ENCODE measurements around the gene CACNA1I. TPM values are rescaled to one million over a fixed set of nuclear protein-coding genes. Genes with fewer than 3 reads are reported as not detected.

The CACNA1I gene
- total RNA-seq, 1 experiment from 2014 or later, result 2.1 TPM

DNA sequence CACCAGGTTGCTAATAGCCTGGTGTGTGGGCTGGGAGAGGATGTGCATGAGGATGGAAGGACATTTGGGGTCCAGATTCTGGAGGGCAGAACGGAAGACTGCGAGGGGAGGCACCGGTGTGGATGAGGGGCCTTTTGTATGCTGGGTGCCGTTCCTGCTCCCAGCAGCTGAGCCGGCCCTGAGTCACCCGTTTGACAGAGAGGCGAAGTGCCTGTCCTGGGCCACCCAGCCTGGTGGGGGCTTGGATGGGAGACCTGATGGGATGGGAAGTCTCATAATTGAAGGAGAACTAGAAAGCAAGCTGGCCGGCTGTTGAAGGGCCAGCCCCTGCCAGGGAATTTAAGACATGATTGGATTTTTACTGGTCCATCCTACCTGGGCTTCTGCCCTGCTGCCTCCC is 10.8 kb downstream of the CACNA1I start (continued):
- TF ChIP-seq CREM (CRISPR knock-in tag; IDR thresholded peaks at IDR 0.05) (no peak), SOX15 (CRISPR knock-in tag; IDR thresholded peaks at IDR 0.05) (no peak)
- TF ChIP-seq, protein P1, sequence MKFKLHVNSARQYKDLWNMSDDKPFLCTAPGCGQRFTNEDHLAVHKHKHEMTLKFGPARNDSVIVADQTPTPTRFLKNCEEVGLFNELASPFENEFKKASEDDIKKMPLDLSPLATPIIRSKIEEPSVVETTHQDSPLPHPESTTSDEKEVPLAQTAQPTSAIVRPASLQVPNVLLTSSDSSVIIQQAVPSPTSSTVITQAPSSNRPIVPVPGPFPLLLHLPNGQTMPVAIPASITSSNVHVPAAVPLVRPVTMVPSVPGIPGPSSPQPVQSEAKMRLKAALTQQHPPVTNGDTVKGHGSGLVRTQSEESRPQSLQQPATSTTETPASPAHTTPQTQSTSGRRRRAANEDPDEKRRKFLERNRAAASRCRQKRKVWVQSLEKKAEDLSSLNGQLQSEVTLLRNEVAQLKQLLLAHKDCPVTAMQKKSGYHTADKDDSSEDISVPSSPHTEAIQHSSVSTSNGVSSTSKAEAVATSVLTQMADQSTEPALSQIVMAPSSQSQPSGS (CRISPR knock-in tag; IDR thresholded peaks at IDR 0.05; ENCODE audit: borderline replicate concordance, low read depth), result no peak
- TF ChIP-seq, protein P2, sequence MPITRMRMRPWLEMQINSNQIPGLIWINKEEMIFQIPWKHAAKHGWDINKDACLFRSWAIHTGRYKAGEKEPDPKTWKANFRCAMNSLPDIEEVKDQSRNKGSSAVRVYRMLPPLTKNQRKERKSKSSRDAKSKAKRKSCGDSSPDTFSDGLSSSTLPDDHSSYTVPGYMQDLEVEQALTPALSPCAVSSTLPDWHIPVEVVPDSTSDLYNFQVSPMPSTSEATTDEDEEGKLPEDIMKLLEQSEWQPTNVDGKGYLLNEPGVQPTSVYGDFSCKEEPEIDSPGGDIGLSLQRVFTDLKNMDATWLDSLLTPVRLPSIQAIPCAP (CRISPR knock-in tag; IDR thresholded peaks at IDR 0.05), result no peak
- TF ChIP-seq, protein P3, sequence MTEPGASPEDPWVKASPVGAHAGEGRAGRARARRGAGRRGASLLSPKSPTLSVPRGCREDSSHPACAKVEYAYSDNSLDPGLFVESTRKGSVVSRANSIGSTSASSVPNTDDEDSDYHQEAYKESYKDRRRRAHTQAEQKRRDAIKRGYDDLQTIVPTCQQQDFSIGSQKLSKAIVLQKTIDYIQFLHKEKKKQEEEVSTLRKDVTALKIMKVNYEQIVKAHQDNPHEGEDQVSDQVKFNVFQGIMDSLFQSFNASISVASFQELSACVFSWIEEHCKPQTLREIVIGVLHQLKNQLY (CRISPR knock-in tag; IDR thresholded peaks at IDR 0.05), result no peak

DNA sequence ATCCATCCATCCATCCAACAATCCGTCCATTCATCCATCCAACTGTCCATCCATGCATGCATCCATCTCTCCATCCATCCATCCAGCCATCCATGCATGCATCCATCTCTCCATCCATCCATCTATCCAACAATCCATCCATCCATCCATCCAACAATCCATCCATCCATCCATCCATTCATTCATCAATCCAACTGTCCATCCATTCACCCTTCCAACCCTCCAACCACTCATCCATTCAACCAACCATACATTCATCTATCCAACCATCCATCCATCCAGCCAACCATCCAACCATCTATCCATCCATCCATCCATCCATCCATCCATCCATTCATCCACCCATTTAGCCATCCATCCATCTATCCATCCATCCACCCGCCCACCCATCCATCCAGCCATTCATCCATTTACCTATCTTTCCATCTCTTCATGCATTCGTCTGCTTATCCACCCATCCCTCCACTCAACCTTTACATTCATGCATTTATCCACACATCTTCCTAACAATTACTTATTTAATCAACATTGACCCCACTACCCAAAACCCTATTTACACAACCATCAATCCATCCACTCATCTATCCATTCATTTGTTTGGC is 12.6 kb downstream of the CACNA1I start:
- H3K27me3 Mint-ChIP-seq (ENCODE audit: low read depth), result peaks cover 3% of the 10 kb centered on the region
- DNase-seq (ENCODE audit: low spot score), result no peak
- no peak overlapping the region for H3K27ac Mint-ChIP-seq
- H3K36me3 Mint-ChIP-seq, result no peaks in the 10 kb centered on the region
- no peak overlapping the region for H3K4me3 Mint-ChIP-seq
- TF ChIP-seq NR3C1 (CRISPR knock-in tag; conservative IDR thresholded peaks at IDR 0.05; ENCODE audit: low read depth) (no peak), HMGA2 (CRISPR knock-in tag; IDR thresholded peaks at IDR 0.05) (no peak), GABPB1 (CRISPR knock-in tag; IDR thresholded peaks at IDR 0.05) (no peak), RELA (CRISPR knock-in tag; IDR thresholded peaks at IDR 0.05; ENCODE audit: borderline replicate concordance) (no peak), FOXP1 (CRISPR knock-in tag; IDR thresholded peaks at IDR 0.05; ENCODE audit: borderline replicate concordance) (no peak), MYBL2 (CRISPR knock-in tag; IDR thresholded peaks at IDR 0.05) (no peak), ZNF219 (CRISPR knock-in tag; IDR thresholded peaks at IDR 0.05; ENCODE audit: borderline replicate concordance) (no peak), SOX15 (CRISPR knock-in tag; IDR thresholded peaks at IDR 0.05) (no peak), EMX1 (CRISPR knock-in tag; IDR thresholded peaks at IDR 0.05) (no peak), FOXK1 (CRISPR knock-in tag; IDR thresholded peaks at IDR 0.05) (no peak), ETV6 (CRISPR knock-in tag; IDR thresholded peaks at IDR 0.05) (no peak), NFE2L1 (CRISPR knock-in tag; IDR thresholded peaks at IDR 0.05) (no peak)
- TF ChIP-seq, protein P4, sequence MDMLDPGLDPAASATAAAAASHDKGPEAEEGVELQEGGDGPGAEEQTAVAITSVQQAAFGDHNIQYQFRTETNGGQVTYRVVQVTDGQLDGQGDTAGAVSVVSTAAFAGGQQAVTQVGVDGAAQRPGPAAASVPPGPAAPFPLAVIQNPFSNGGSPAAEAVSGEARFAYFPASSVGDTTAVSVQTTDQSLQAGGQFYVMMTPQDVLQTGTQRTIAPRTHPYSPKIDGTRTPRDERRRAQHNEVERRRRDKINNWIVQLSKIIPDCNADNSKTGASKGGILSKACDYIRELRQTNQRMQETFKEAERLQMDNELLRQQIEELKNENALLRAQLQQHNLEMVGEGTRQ (CRISPR knock-in tag; IDR thresholded peaks at IDR 0.05), result no peak
- TF ChIP-seq, protein P5, sequence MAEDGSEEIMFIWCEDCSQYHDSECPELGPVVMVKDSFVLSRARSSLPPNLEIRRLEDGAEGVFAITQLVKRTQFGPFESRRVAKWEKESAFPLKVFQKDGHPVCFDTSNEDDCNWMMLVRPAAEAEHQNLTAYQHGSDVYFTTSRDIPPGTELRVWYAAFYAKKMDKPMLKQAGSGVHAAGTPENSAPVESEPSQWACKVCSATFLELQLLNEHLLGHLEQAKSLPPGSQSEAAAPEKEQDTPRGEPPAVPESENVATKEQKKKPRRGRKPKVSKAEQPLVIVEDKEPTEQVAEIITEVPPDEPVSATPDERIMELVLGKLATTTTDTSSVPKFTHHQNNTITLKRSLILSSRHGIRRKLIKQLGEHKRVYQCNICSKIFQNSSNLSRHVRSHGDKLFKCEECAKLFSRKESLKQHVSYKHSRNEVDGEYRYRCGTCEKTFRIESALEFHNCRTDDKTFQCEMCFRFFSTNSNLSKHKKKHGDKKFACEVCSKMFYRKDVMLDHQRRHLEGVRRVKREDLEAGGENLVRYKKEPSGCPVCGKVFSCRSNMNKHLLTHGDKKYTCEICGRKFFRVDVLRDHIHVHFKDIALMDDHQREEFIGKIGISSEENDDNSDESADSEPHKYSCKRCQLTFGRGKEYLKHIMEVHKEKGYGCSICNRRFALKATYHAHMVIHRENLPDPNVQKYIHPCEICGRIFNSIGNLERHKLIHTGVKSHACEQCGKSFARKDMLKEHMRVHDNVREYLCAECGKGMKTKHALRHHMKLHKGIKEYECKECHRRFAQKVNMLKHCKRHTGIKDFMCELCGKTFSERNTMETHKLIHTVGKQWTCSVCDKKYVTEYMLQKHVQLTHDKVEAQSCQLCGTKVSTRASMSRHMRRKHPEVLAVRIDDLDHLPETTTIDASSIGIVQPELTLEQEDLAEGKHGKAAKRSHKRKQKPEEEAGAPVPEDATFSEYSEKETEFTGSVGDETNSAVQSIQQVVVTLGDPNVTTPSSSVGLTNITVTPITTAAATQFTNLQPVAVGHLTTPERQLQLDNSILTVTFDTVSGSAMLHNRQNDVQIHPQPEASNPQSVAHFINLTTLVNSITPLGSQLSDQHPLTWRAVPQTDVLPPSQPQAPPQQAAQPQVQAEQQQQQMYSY (CRISPR knock-in tag; IDR thresholded peaks at IDR 0.05), result no peak
- TF ChIP-seq, protein P6, sequence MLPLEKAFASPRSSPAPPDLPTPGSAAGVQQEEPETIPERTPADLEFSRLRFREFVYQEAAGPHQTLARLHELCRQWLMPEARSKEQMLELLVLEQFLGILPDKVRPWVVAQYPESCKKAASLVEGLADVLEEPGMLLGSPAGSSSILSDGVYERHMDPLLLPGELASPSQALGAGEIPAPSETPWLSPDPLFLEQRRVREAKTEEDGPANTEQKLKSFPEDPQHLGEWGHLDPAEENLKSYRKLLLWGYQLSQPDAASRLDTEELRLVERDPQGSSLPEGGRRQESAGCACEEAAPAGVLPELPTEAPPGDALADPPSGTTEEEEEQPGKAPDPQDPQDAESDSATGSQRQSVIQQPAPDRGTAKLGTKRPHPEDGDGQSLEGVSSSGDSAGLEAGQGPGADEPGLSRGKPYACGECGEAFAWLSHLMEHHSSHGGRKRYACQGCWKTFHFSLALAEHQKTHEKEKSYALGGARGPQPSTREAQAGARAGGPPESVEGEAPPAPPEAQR (CRISPR knock-in tag; IDR thresholded peaks at IDR 0.05), result no peak
- TF ChIP-seq, protein P2 (CRISPR knock-in tag; IDR thresholded peaks at IDR 0.05), result no peak
- TF ChIP-seq, protein P7, sequence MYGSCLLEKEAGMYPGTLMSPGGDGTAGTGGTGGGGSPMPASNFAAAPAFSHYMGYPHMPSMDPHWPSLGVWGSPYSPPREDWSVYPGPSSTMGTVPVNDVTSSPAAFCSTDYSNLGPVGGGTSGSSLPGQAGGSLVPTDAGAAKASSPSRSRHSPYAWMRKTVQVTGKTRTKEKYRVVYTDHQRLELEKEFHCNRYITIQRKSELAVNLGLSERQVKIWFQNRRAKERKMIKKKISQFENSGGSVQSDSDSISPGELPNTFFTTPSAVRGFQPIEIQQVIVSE (CRISPR knock-in tag; IDR thresholded peaks at IDR 0.05; ENCODE audit: borderline replicate concordance), result no peak
- no peak for ATAC-seq
- ChIA-PET POLR2A (no interaction called here), CTCF (no interaction called here)
- peaks cover 12% of the 10 kb centered on the region for H3K4me1 Mint-ChIP-seq
- peaks cover 11% of the 10 kb centered on the region for H3K9me3 Mint-ChIP-seq
